HG03571 (cell line): ENCODE measurements around the gene SFI1.

Experiments
- ATAC-seq: cut with Tn5 transposase; IDR thresholded peaks from one replicate; pipeline ENCODE4 v1.9.1; 2021; ENCODE audit not compliant: unreplicated experiment

The SFI1 gene

DNA sequence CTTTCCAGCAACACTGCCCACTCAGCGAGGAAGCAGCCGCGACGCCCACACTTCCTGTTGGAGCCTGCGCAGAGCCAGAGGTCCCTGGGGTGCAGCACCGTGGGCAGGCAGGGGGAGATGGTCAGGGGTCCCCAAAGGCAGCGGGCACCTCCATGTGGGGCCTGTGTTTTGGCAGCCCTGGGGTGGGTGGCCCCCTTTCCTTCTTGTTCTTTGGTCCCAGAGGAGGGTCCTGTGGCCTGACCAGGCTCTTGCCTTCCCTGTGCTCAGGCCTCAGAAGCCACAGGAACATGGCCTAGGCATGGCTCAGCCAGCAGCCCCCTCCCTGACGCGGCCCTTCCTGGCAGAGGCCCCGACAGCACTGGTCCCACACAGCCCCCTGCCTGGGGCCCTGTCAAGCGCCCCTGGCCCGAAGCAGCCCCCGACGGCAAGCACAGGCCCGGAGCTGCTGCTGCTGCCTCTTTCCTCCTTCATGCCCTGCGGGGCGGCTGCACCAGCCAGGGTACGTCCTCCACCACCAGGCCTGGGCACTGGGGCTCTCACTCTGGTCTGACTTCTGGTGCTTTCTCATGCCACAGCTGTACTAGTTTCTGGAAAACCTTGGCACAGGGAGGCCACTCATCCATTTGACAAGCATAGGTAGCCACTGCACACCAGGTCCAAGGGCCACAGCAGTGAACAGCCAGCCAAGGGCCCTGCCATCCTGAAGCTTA lies 118.6 kb downstream of the SFI1 start:
- no peak for ATAC-seq

DNA sequence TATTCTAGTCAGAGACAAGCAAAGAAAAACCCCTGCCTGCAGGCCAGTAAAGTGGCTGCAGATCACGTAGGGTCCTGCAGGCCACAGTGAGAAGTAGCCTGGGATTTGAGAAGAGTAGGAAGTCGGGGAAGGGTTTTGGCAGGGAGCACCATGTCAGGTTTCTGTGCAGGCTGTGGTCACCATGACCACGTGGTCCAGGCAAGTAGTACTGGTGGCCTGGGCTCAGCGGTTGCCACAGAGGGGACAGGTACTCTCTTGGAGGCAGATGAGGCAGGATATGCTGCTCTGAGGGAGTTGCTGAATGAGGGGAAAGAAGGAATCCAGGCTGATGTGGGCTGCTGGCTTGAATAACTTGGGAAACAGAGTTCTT lies 119.1 kb downstream of the SFI1 start:
- no peak for ATAC-seq

DNA sequence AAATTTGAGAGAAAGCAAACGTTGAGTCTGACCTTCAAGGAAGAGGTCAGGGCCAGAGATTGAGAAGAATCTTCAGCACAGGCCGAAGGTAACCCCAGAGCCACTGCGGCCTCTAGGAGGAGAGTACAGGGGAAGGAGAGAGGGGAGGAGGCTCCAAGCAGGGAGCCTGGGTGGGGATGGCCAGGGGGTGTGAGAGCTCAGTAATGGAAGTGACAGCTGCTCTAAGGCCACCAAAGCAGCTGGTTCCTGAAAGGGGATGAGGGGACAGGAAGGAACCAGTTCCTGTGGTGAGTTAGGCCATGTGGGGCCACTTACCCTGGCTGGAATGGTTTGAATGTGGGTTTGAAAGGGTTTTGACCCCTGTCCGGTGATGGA lies 119.6 kb downstream of the SFI1 start:
- no peak for ATAC-seq

DNA sequence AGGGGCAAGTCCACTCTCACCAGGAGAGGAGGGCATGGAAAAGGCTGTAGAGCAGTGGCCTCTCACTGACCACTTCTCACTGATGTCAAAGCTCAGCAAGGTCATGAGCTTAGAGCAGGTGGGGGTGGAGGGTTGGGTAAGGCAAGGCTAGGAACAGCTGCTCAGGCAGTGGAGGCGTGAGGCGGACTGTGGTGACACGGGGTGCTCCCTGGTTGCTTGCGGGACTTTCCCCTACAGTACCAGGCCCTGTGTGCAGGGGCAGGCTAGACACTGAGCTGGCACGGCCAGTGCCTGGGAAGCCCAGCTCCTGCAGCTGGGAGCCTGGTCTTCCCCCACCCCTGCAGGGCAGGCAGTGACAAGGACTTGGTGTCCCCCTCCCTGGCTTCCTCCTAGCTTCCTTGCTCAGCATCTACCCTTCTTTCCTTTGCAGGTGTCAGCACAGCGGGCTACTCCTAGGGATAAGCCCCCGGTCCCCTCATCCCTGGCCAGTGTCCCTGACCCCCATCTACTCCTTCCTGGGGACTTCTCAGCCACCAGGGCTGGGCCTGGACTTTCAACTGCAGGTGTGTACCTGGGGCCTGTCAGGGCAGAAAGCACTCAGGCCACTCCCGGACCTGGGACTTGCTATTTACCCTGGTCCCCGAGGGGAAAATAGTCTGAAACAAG lies 120.1 kb downstream of the SFI1 start:
- ATAC-seq, result no peak

DNA sequence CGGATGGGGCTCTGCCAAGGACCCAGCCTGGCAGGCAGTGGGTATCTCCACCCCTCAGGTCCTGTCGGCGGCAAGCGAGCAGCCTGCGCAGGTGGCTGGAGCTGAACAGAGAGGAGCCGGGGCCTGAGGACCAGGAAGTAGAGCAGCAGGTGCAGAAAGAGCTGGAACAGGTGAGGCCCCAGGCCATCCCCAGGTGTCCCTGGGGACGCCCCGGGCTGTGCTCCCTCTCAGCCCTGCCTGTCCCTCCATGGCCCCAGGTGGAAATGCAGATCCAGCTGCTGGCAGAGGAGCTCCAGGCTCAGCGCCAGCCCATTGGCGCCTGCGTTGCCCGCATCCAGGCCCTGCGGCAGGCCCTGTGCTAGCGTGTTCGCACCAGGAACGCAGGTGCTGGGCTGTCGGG lies 121.7 kb downstream of the SFI1 start:
- ATAC-seq, result no peak

DNA sequence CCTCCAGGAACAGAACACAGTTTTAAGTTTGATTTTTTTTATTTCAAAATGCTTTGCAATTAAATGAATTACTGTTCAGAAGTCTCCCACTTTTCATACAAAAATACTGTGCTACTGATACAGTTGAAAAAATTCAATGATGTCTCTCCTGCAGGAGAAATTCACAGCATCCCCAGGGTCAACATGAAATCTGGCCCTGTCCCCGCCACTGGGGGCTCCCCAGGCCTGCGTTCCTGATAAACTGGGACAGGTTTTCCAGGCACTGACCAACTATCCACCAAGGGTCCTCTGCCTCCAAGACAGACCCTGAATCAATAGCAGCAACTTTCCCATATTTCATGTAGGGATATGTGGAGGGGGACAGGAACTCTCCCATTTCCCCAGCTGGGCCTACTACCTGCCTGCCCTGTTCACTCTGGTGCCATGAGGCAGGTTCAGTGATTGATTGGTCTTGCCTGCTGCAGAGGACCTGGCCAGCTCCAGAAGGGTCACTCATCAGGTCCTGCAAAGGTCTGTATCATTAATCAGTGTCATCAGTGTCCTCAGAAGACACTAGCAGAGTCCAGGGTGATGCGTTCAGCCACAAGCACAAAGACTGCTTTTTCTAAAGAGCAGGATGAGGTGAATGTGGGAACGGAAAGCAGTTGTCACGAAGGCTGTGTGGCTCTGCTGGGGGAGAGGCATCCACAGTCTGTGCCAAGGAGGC lies 122.3 kb downstream of the SFI1 start:
- no peak for ATAC-seq

DNA sequence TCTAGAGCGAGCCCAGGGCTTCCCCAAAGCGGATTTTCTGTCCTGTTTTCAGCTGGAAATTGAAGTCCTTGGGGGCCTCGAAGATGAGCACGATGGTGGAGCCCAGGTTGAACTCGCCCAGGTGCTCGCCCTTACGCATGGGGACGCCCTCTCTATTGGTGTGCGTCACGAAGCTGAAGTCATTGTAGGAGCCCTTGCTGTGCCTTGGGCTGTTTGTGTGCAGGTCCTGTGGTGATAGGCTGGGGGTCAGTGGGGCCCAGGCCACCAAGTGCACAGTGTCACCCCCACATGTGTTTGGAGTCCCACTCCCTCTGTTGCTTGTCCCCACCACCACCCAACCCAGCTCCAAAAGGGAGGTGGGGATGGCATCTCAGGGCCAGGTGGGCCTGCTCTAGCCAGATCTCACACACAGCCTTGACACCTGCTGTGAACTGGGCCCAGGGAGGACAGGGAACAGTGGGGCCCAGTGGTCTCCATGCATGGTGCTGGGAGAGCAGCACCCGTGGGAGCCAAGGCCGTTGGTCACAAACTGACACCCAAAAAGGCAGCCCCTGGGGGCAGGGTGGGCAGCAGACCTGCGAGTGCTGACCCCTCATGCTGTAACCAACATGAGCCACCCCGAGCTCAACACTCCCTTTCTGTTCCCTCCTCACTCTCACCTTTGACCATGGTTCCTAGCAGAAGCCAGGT lies 123.4 kb downstream of the SFI1 start:
- no peak for ATAC-seq

DNA sequence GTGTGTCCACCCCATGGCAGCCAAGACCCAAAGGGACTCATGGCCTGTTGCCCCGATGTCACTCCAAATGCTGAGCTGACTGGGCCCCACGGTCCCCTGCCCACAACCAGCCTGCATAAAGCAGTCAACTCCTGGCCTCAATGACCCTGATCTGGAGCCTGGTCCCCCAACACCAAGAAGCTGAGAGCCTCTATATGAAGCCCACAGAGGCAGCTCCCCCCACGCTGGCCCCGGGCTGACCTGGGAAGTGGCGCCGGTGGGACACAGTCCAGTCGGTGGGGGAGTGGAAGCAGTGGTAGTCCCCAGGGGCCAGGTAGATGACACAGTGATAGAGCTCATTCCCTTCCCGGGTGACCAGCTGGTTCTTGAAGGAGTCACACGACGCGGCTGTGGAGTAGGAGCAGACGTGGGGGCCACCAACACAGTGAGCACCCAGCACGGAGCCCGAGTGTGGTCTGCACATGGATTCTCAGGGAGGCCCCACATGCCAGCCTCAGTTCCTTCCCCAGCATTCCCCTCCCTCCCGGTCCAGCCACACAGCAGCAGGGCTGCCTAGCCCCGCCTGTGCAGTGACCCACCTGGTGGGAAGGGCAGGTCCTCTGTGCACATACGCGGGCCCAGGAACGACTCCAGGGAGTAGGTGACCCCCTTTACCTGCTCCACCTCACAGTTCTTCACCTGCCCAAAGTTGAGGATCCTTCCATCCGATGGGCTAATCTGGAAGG lies 124.6 kb downstream of the SFI1 start:
- ATAC-seq, result no peak

DNA sequence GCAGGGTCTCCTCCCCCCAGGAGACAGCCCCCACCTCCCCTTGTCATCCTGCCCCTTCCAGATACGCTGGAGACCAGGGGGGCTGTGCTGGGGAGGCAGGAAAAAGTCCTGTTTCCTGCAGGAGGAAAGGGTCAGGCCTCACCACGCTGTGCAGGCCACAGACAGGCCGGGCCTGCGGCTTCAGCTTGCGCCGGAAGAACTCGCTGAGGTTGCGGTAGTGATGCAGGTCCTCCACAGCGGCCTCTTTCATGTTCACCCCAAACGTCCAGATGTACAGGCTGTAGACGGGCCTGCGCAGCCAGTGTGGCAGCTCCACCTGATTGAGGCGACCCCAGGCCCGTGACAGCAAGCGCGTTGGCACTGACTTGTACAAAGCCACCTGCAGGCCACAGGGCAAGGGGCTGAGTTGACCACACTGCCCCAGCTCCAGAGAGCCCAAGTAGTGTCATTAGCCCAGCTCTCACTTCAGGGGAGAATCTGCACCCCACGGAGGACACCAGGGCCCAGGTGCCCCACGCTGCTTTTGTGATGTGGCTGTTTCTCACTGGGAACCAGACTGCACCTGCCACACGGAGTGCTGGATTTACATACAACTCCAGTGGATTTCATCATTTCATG lies 125.3 kb downstream of the SFI1 start:
- ATAC-seq, result no peak

DNA sequence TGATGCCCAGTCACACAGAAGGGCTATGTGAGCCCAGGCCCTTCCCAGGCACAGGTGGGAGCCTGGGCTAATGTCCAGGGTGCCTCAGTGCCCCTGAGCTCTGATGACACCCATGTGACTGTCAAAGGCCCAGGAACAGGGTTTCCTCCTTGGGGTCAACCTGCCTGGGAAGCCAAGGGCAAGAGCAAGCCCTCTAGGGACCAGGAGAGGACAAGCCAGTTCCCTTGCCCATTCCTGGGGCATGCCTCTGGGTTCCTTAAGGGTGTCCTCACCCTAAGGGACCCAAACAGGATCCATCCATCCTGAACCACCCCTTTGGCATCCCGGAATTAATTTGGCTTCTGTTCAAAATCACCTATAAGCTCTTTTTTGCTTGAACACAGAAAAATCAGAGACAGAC lies 126.6 kb downstream of the SFI1 start:
- ATAC-seq, result no peak

DNA sequence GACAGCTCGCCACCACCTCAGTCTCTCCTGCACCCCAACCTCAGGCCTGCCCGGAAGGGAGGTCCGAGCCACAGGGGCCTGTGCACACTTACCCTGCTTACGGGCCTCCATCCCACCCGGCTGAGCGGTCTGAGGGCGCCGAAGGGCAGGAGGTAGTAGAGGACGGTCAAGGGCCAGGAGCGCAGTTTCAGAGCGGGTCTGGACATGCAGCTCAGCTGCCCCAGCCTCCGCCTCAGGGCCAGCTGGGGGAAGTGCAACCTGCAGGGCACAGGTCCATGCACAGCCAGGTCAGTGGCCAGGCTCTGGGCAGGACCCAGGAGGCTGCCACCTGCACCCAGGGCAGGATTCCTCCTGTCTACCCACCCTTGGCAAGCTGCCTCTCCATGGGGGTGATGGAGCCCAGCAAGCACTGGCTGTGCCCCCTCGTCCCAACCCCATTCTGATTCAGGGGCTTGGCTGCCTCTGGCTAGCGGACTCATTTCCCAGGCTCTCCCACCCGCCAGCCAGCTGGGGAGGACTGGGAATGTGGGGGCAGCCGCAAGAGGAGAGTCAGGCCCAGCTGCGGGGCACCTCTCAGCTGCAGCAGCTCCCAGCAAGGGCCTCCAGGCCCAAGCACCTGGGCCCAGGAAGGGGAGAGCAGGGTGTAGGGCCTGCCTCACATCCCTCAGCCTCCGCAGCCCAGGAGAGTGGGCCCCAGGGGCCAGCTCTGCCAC lies 127.4 kb downstream of the SFI1 start:
- ATAC-seq, result no peak

DNA sequence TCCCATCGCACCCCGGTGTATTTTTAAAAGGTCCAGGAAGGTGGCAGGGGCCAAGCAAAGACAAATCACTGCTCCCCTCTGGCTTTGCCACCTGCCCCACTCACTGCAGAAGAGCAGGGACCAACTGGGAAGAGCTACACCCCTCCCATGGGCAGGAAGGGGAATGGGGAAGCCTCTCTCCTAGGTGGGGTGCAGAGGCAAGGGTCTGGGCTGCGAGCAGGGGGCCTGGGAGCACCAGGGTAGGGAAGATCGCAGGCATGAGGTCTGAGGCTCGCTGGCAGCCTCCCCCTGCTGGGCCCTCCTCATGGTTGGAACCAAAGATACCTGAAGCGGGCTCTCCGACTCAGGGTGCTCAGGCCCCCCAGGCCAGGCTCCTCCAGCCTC lies 128.9 kb downstream of the SFI1 start:
- no peak for ATAC-seq

DNA sequence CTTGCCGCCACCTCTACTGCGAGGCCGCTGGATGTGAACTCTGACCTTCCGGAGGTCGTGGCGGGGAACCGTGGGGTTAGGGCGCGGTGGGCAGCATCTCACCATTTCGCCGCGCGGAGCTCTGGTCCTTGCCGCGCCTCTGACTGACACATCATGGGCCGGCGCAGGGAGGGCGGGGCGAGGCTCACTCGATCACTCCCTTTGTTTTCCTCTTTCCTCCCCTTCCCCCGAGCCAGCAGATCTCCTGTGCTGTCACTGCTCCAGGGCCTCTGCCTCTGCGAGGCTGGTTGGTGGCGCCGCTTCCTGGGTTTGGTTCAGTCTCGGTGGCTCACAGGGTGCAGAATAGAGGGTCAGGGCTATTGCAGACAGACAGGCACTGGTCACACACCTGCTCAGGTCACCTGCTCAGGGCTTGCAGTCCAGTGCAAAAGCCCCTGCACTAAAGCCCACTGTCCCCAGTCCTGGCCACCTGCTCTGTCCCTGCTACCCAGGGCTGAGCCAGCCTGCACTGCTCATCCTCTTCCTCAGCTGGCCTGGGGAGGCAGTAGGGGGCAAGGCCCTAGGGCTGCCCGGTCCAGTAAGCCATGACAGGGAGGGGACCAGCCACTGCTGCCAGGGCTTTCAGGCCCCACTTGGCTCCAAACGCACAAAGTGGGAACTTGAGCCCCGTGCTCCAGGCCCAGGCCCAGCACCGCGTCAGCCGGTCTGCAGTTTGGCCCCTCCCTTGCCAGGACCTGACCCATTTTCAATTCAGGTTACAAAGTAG lies 129.5 kb downstream of the SFI1 start:
- ATAC-seq, result no peak

DNA sequence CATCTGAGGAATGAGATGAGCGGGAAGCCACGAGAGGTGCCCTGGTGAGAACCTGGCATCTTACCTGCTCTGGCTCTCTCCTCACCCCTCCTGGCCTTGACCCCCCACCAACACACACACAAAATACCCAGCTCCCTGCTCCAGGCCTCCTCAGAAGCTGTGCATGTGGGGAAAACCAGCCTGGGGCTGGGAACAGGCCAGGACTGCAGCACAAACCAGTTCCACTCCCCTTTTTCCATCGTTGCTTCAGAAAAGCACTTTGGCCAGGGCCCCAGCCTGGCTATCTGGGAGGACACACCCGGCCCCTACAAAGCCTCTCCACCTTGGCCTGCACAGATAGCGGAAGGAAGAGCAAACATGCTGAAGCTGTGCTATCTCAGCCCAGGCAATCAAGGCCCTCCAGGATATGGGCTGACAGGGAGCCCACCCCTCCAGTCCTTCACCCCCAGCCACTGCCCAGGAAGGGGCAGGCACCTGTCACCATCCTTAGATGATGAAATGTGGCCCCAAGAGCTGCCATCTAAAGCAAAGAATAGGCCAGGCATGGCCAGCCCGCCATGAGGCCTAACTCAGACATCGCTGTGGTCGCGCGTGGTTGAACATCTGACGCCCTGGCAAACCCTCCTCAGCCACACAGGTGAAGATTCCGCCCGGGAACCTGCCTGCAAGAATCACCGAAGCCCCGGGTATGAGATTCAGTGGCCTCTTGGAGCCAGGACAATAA lies 130.3 kb downstream of the SFI1 start:
- ATAC-seq, result no peak

DNA sequence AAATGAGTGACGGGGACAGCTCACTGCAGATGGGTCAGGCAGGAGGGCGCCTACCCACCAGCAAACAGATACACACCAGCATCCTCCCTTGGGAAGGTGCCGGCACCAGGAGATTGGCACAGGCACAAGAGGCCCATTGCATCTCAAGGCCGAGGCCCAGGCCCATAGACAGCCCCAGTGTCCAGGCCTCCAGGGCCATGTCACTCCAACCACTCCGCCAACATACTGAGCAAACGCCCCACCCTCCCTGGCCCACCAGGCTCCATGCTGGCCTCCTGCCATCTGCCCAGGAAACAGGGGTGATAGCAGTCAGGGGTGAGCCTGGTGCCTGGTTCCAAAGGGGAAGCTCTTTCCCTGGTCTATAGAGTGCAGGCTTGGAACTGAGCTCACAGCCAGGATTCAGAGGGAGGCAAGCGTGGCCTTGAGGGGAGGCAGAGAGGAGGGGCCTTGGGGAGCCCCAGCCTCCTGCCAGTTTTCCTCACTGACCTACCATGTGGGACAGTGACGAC lies 130.9 kb downstream of the SFI1 start:
- ATAC-seq, result no peak

DNA sequence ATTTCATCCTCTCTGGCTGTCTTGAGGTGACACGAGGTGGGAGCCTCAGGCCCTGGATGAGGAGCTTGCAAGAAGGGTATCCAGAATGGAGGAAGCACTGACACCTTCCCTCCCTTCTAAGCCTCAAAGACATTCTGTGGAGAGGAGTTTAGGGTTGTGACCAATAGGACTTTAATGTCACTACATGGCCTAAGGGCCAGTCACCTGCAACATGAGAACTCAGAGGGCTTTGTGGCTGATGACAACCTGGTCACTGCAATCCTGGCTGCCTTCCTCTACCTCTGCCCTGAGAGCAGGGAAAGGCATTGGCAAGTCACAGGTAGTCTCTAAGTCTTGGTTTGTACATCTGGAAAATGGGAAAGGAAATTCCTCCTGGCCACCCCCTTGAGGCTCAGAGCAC lies 132.0 kb downstream of the SFI1 start:
- no peak for ATAC-seq

DNA sequence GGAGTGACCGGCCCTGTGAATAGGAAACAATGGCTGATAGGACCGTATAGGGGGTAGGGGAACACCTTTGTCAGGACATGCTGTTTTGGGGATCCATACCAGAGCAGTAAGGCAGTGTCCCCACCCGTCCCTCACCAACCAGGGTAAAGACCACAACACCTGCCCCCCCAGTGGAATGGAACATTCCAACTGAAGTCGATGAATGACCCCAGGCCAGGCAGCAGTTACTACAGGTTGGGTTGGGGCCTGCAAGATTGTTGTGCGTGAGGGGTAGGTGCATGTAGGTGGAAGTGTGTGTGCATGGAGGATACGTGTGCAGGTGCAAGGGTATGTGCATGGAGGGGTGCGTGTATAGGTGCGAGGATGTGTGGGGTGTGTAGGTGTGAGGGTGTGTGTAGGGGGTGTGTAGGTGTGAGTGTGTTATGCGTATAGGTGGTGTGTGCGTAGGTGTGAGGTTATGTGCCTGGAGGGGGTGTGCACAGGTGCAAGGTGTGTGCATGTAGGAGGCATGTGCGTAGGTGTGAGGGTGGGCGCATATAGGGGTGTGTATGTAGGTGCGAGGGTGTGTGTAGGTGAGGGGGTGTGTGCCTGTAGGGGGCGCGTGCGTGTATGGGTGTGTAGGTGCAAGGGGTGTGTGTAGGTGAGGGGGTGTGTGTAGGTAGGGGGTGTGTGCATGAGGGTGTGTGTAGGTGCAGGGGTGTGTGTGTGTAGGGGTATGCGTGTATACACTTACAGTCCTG lies 132.8 kb downstream of the SFI1 start:
- no peak for ATAC-seq

DNA sequence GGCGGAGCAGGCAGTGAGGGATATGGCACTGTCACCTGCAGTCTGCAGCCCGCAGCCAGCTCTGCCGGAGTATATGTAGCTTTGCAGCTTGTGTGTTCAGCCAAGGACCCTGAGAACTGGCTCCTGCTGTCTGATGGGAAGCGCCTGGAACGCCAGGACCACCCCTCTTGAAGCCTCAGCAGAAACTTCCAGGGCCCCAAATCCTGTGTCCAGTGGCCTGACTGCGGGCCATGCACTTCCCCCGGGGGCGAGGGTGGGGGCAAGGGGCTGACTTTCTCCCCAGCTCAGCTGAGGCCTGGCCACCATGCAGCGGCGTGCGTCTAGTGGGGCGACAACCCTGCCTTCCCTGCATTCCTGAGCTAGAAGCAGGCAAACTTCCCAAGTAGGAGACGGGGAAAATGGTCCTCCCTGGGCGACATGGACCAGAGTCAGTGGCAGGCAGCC lies 133.4 kb downstream of the SFI1 start:
- ATAC-seq, result no peak
